Measurements from ENCODE around the gene CD226. TPM values are rescaled to one million over a fixed set of nuclear protein-coding genes. Genes with fewer than 3 reads are reported as not detected.

The CD226 gene
- total RNA-seq, 1 experiment from 2014 or later: 1.2 TPM

DNA sequence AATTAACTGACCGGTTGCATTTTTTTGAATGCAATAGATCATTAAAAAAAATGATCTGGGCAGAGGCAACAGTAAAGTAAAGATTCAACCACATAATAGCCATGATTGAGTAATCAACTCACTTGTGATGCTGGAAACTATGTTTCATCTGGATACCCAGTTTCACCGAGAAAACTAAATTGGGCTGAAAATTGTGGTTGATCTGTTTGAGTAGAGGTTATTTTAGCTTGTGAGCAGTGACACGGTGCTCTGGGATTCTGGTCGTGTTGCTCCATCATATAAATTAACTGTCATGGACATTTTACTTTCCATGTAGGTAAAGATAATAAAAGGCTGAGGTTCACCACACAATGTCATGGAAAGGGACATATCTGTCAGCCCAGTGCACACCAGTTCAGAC lies 58.7 kb downstream of the CD226 start:
- CTCF ChIA-PET: no interaction called here
- H3K36me3 ChIP-seq (ENCODE audit: control insufficient read depth in 1 of 2, insufficient read depth in 2 of 2, low read length in 2 of 2): no peaks in the 10 kb centered on the region
- no peaks in the 10 kb centered on the region for H3K4me1 ChIP-seq (ENCODE audit: control insufficient read depth in 1 of 2, insufficient read depth in 2 of 2, low read length in 2 of 2)
- no peaks in the 10 kb centered on the region for H3K9me2 ChIP-seq (ENCODE audit: insufficient read depth)
- H3K9ac ChIP-seq (ENCODE audit: low read length): no peak overlapping the region
- RAD21 ChIA-PET (ENCODE audit: low non-redundant PET in 1 of 2, low total read pairs in 2 of 2, uncharacterized antibody in 2 of 2, unreplicated experiment in 2 of 2): no interaction called here
- H3K27me3 ChIP-seq (ENCODE audit: insufficient read depth, low read length): no peaks in the 10 kb centered on the region
- no peak overlapping the region for H3K4me3 ChIP-seq (replicated peaks in 1 of 2; ENCODE audit: low read depth in 1 of 2, low read length in 2 of 2)
- H3K4me2 ChIP-seq (ENCODE audit: low read length): no peak overlapping the region
- ATAC-seq: no peak
- no peaks in the 10 kb centered on the region for H4K20me1 ChIP-seq (ENCODE audit: insufficient read depth)
- no peaks in the 10 kb centered on the region for H3K79me2 ChIP-seq (ENCODE audit: insufficient read depth, low read length)
- no peak overlapping the region for H2AFZ ChIP-seq (ENCODE audit: low read depth, low read length, poor library complexity, severe bottlenecking)
- no TSS peak for BruUV-seq (replicated peaks)
- intact Hi-C loops (cut with micrococcal nuclease): no loop called here
- no peak for TF ChIP-seq RAD21 (IDR thresholded peaks at IDR 0.05; ENCODE audit: low read depth)
- no peak for TF ChIP-seq POLR2AphosphoS5 (IDR thresholded peaks at IDR 0.05; ENCODE audit: low read depth, low read length)
- no peak for TF ChIP-seq EGR1 (IDR thresholded peaks at IDR 0.05; ENCODE audit: low read depth)
- TF ChIP-seq ZNF274 (IDR thresholded peaks at IDR 0.05; ENCODE audit: low read depth, low read length): no peak
- TF ChIP-seq ELF1 (IDR thresholded peaks at IDR 0.05; ENCODE audit: borderline replicate concordance, low read depth): no peak
- TF ChIP-seq YY1 (IDR thresholded peaks at IDR 0.05; ENCODE audit: extremely low read depth, insufficient replicate concordance, low read depth, low read length): no peak
- no peak for TF ChIP-seq EZH2phosphoT487 (IDR thresholded peaks at IDR 0.05; ENCODE audit: borderline replicate concordance)
- no peak for DNase-seq (ENCODE audit: low read depth, low spot score)
- no peak overlapping the region for H3K27ac ChIP-seq (ENCODE audit: low read depth, low read length)
- no peaks in the 10 kb centered on the region for H3K9me3 ChIP-seq (ENCODE audit: control insufficient read depth in 1 of 2, insufficient read depth in 1 of 2, low read depth in 1 of 2, low read length in 2 of 2)
- POLR2A ChIA-PET: no interaction called here

DNA sequence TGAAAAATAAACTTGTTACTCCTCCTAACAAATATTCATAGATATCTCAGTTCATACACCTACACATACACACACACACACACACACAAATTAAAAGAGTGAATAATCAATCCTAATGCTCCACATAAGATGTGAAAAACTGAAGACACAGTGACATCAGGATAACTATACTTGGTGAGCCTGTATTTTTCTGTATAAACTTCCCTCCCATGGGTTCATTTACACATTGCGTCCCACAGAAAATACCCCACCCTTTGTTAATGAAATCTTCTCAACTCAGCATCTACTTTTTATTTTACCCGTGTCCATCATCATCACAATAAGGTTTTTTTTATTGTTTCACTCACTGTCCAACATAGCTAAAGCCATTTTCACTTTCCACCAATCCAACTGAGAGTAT lies 60.4 kb downstream of the CD226 start:
- ChIA-PET CTCF (no interaction called here), RAD21 (ENCODE audit: low non-redundant PET in 1 of 2, low total read pairs in 2 of 2, uncharacterized antibody in 2 of 2, unreplicated experiment in 2 of 2) (no interaction called here), POLR2A (no interaction called here)
- DNase-seq (ENCODE audit: low read depth, low spot score): no peak
- no peak for ATAC-seq
- H3K9ac ChIP-seq (ENCODE audit: low read length): no peak overlapping the region
- no peaks in the 10 kb centered on the region for H4K20me1 ChIP-seq (ENCODE audit: insufficient read depth)
- BruUV-seq (replicated peaks): no TSS peak
- H3K9me3 ChIP-seq (ENCODE audit: control insufficient read depth in 1 of 2, insufficient read depth in 1 of 2, low read depth in 1 of 2, low read length in 2 of 2): no peaks in the 10 kb centered on the region
- no peaks in the 10 kb centered on the region for H3K4me1 ChIP-seq (ENCODE audit: control insufficient read depth in 1 of 2, insufficient read depth in 2 of 2, low read length in 2 of 2)
- TF ChIP-seq RAD21 (IDR thresholded peaks at IDR 0.05; ENCODE audit: low read depth) (no peak), SIN3A (IDR thresholded peaks at IDR 0.05; ENCODE audit: low read depth) (no peak), CEBPB (IDR thresholded peaks at IDR 0.05; ENCODE audit: low read depth) (no peak), SP1 (IDR thresholded peaks at IDR 0.05; ENCODE audit: low read depth) (no peak), YY1 (IDR thresholded peaks at IDR 0.05; ENCODE audit: extremely low read depth, insufficient replicate concordance, low read depth, low read length) (no peak), EGR1 (IDR thresholded peaks at IDR 0.05; ENCODE audit: low read depth) (no peak)
- TF ChIP-seq, protein P1, sequence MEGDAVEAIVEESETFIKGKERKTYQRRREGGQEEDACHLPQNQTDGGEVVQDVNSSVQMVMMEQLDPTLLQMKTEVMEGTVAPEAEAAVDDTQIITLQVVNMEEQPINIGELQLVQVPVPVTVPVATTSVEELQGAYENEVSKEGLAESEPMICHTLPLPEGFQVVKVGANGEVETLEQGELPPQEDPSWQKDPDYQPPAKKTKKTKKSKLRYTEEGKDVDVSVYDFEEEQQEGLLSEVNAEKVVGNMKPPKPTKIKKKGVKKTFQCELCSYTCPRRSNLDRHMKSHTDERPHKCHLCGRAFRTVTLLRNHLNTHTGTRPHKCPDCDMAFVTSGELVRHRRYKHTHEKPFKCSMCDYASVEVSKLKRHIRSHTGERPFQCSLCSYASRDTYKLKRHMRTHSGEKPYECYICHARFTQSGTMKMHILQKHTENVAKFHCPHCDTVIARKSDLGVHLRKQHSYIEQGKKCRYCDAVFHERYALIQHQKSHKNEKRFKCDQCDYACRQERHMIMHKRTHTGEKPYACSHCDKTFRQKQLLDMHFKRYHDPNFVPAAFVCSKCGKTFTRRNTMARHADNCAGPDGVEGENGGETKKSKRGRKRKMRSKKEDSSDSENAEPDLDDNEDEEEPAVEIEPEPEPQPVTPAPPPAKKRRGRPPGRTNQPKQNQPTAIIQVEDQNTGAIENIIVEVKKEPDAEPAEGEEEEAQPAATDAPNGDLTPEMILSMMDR (IDR thresholded peaks at IDR 0.05 in 2 of 3, conservative IDR thresholded peaks at IDR 0.05 in 1 of 3; ENCODE audit: borderline replicate concordance in 1 of 3, insufficient read depth in 1 of 3, low read depth in 2 of 3, low read length in 2 of 3): no peak
- TF ChIP-seq, protein P2, sequence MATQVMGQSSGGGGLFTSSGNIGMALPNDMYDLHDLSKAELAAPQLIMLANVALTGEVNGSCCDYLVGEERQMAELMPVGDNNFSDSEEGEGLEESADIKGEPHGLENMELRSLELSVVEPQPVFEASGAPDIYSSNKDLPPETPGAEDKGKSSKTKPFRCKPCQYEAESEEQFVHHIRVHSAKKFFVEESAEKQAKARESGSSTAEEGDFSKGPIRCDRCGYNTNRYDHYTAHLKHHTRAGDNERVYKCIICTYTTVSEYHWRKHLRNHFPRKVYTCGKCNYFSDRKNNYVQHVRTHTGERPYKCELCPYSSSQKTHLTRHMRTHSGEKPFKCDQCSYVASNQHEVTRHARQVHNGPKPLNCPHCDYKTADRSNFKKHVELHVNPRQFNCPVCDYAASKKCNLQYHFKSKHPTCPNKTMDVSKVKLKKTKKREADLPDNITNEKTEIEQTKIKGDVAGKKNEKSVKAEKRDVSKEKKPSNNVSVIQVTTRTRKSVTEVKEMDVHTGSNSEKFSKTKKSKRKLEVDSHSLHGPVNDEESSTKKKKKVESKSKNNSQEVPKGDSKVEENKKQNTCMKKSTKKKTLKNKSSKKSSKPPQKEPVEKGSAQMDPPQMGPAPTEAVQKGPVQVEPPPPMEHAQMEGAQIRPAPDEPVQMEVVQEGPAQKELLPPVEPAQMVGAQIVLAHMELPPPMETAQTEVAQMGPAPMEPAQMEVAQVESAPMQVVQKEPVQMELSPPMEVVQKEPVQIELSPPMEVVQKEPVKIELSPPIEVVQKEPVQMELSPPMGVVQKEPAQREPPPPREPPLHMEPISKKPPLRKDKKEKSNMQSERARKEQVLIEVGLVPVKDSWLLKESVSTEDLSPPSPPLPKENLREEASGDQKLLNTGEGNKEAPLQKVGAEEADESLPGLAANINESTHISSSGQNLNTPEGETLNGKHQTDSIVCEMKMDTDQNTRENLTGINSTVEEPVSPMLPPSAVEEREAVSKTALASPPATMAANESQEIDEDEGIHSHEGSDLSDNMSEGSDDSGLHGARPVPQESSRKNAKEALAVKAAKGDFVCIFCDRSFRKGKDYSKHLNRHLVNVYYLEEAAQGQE (IDR thresholded peaks at IDR 0.05; ENCODE audit: low read depth): no peak
- no peaks in the 10 kb centered on the region for H3K36me3 ChIP-seq (ENCODE audit: control insufficient read depth in 1 of 2, insufficient read depth in 2 of 2, low read length in 2 of 2)
- intact Hi-C loops (cut with micrococcal nuclease): no loop called here
- H3K9me2 ChIP-seq (ENCODE audit: insufficient read depth): no peaks in the 10 kb centered on the region
- H3K27me3 ChIP-seq (ENCODE audit: insufficient read depth, low read length): no peaks in the 10 kb centered on the region
- no peak overlapping the region for H2AFZ ChIP-seq (ENCODE audit: low read depth, low read length, poor library complexity, severe bottlenecking)
- H3K4me3 ChIP-seq (replicated peaks in 1 of 2; ENCODE audit: low read depth in 1 of 2, low read length in 2 of 2): no peak overlapping the region
- H3K27ac ChIP-seq (ENCODE audit: low read depth, low read length): no peak overlapping the region
- no peak overlapping the region for H3K4me2 ChIP-seq (ENCODE audit: low read length)
- no peaks in the 10 kb centered on the region for H3K79me2 ChIP-seq (ENCODE audit: insufficient read depth, low read length)

All from HCT116 (cell line).